Duodenal mucosa (tissue), 2 donors: ENCODE data around the gene NLGN3.

ENCODE experiments used
- H3K27ac ChIP-seq: one replicate; pipeline ENCODE4 v1.7.0; 2013; ENCODE audit warnings: low read depth, low read length
- H3K27me3 ChIP-seq, 2 donors: one replicate each; pipeline ENCODE4 v1.7.0; 2013; ENCODE audit warnings: low read length in 2 of 2, control low read depth in 1 of 2; ENCODE audit not compliant: insufficient read depth in 2 of 2, control insufficient read depth in 1 of 2
- H3K36me3 ChIP-seq, 2 donors: one replicate each; pipeline ENCODE4 v1.7.0; 2013; ENCODE audit warnings: low read length in 2 of 2, control low read depth in 1 of 2; ENCODE audit not compliant: insufficient read depth in 2 of 2, control insufficient read depth in 1 of 2
- H3K4me1 ChIP-seq, 2 donors: one replicate each; pipeline ENCODE4 v1.7.0; 2013; ENCODE audit warnings: low read length in 2 of 2, control low read depth in 1 of 2; ENCODE audit not compliant: insufficient read depth in 2 of 2, control insufficient read depth in 1 of 2
- H3K4me3 ChIP-seq, 2 donors: one replicate each; pipeline ENCODE4 v1.7.0; 2013; ENCODE audit warnings: low read length in 2 of 2, low read depth in 1 of 2
- H3K9ac ChIP-seq, 2 donors: one replicate each; pipeline ENCODE4 v1.7.0; 2013; ENCODE audit warnings: low read length in 2 of 2, low read depth in 1 of 2
- H3K9me3 ChIP-seq, 2 donors: one replicate each; pipeline ENCODE4 v1.7.0; 2013; ENCODE audit warnings: low read length in 2 of 2, control low read depth in 1 of 2; ENCODE audit not compliant: control insufficient read depth in 1 of 2

NLGN3 gene

DNA sequence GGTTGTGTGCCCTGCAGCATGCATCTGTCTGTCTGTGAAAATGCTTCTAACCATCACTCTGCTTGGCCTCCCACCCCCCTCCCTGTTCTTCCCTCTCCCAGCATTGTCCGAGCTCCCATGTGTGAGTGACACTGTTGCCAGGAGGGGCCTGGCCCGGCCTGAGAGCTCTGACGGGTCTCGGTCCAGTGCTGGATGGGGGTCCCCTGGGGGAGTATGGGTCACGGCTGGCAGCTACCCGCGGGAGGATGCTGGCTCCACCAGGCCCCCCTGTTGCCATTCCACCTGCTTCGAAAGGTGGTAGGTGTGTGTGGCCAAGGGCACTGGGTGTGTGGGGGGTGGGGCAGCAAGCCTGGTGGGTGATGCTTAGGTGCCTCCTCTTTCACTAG is 3.6 kb downstream of the NLGN3 start:
- Histone ChIP-seq H3K27me3 (no peaks in the 10 kb centered on the region), H3K36me3 (no peaks in the 10 kb centered on the region), H3K4me1 (peaks cover 5 to 10% of the 10 kb centered on the region in 2 donors), H3K9ac (no peak overlapping the region), H3K4me3 (no peak overlapping the region), H3K9me3 (no peaks in the 10 kb centered on the region), H3K27ac (no peak overlapping the region)

DNA sequence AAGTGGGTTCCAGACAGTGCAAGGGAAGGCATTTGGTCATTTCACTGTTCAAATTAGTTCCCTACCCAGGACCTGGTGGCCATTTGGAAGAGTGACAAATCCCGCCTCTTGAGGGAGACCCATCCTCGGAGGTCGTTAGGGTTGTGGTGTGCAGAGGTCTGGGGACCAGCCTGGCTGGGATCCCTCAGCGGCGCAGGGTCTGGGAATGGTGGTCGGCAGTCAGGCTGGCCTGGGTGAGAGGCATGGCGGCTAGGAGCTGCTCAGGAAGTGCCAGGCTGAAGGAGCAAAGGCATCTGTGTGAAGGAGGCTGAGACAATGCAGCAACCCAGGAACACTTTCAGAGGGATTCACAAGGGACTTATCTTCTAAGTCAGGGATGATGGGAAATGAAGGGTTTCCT is 6.7 kb downstream of the NLGN3 start:
- H3K4me3 ChIP-seq = no peak overlapping the region
- no peaks in the 10 kb centered on the region for H3K9me3 ChIP-seq
- no peaks in the 10 kb centered on the region for H3K36me3 ChIP-seq
- peaks cover 3 to 4% of the 10 kb centered on the region in 2 donors for H3K4me1 ChIP-seq
- H3K27ac ChIP-seq = no peak overlapping the region
- H3K27me3 ChIP-seq = no peaks in the 10 kb centered on the region
- H3K9ac ChIP-seq = no peak overlapping the region

DNA sequence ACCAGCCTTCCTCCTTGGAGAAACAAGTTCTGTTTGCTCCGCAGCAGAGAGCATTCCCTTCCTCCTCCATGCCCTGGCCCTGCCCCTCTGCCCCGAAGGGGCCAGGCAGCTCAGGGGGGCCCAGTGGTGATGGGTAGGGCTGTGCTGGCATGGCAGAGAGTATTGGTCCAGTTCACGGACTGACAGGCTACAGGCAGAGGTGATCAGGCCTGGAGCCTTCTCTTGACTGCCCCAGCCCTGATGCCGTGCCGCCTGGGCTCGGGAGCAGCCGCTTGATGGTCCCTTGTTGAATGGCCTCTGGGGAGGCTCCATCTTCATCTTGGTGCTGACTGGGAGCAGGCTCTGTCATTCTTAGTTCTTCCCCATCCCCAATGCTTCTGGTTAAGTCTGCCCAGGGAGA is 9.6 kb downstream of the NLGN3 start:
- Histone ChIP-seq H3K4me3 (no peak overlapping the region), H3K27ac (no peak overlapping the region)

DNA sequence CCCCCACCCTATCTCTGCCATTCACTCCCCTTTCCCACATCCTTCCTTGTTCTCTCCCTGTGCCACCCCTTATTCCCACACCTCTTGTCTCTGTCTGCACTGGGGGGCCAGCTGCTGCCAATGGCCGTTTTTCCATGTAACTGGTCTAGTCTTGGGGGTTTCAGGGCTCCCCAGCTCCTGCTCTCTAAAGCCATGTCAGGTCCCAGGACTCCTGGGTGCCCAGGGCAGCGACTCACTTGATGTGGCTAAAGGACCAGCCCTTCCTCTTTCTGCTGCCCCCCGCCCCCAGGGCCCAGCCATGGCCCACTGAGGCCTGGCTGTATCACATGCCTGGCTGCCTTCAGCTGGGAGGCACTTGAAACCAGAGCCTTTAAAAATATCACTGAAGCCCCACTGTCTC is 10.0 kb downstream of the NLGN3 start:
- no peaks in the 10 kb centered on the region for H3K9me3 ChIP-seq
- H3K27ac ChIP-seq = no peak overlapping the region
- no peak overlapping the region for H3K4me3 ChIP-seq
- H3K4me1 ChIP-seq = no peaks in the 10 kb centered on the region
- H3K9ac ChIP-seq = no peak overlapping the region
- H3K27me3 ChIP-seq = no peaks in the 10 kb centered on the region
- no peaks in the 10 kb centered on the region for H3K36me3 ChIP-seq

More for the DNA sequence above, 9.6 kb downstream of the NLGN3 start:
- Histone ChIP-seq H3K4me1 (no peaks in the 10 kb centered on the region), H3K27me3 (no peaks in the 10 kb centered on the region), H3K9me3 (no peaks in the 10 kb centered on the region), H3K36me3 (no peaks in the 10 kb centered on the region), H3K9ac (no peak overlapping the region)

DNA sequence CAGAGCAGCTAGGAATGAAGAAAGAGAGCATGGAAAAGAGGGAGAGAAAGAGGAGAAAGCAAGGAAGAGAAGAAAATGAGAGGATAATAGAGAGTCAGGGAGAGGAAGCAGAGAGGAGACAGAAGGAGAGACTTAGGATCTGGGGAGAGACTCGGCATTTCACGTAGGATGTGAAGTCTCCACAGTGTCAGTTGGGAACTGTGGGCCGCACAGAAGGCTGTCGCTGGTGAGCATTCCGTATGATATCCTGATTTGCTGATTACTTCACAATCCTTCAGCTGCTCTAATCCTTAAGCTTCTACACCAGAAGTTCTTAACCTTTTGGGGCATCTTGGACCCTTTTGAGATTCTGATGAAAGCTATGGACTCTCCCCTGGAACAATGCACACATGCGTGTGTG is 14.0 kb downstream of the NLGN3 start:
- H3K4me1 ChIP-seq = no peaks in the 10 kb centered on the region
- H3K36me3 ChIP-seq = peaks cover 0 to 8% of the 10 kb centered on the region in 2 donors
- H3K4me3 ChIP-seq = no peak overlapping the region
- no peak overlapping the region for H3K27ac ChIP-seq
- H3K9ac ChIP-seq = no peak overlapping the region
- H3K27me3 ChIP-seq = no peaks in the 10 kb centered on the region
- no peaks in the 10 kb centered on the region for H3K9me3 ChIP-seq

DNA sequence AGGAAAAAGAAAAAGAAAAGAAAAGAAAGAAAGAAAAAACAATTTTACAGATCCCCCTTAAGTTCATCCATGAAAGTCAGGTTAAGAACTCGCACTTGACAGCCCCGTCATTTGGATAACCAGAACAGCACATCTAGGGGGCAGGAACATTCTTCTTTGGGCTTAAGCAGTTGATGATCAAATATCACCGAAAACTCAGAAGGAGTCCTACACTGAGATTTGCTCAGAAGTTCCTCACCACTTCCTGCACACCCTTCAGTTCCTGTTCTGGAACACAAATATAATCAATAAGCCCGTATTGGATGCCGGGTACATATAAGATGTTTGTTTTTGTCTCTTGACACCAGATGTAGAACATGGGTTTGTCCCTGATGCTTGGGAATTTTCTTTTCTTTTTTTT is 14.7 kb downstream of the NLGN3 start:
- Histone ChIP-seq H3K27ac (no peak overlapping the region), H3K4me1 (no peaks in the 10 kb centered on the region), H3K4me3 (no peak overlapping the region), H3K27me3 (no peaks in the 10 kb centered on the region), H3K36me3 (peaks cover 0 to 11% of the 10 kb centered on the region in 2 donors), H3K9me3 (no peaks in the 10 kb centered on the region), H3K9ac (no peak overlapping the region)

DNA sequence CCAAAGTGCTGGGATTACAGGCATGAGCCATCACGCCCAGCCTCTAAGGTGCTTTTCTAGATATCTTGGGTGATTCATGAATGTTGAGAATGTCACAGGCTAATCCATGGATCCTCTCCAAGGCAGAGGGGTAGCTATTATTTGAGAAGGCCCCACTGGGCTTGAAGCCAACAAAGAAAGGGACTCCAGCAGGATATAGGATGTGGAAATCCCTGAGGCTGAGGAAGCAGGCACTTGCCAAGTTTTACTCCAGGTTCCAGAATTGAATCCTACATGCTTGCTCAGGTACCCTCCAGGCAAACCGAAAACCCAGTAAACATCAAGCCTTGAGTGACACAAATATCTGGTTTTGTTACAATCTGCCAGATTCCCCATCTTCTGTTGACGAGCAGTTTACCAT is 15.8 kb downstream of the NLGN3 start:
- no peaks in the 10 kb centered on the region for H3K27me3 ChIP-seq
- H3K9ac ChIP-seq = no peak overlapping the region
- no peaks in the 10 kb centered on the region for H3K4me1 ChIP-seq
- H3K36me3 ChIP-seq = peaks cover 0 to 11% of the 10 kb centered on the region in 2 donors
- no peak overlapping the region for H3K4me3 ChIP-seq
- H3K27ac ChIP-seq = no peak overlapping the region
- no peaks in the 10 kb centered on the region for H3K9me3 ChIP-seq

DNA sequence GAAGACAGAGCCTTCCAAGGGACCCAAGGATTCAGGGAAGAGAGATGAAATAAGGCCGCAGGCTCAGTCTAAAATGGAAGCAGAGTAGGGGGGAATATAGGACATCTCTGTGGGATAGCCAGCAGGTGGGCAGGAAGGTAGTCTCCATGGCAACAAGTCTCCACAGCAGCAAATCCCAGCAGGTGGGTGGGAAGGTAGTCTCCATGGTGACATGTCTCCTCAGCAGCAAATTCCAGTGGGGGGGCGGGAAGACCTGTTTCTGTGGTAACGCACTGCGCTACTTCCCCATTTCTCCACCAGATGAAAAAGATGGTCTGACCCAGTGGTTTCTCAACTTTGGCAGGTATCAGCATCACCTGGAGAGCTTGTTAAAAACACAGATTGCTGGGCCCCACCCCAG is 18.3 kb downstream of the NLGN3 start:
- H3K9ac ChIP-seq = no peak overlapping the region
- H3K9me3 ChIP-seq = no peaks in the 10 kb centered on the region
- H3K27me3 ChIP-seq = no peaks in the 10 kb centered on the region
- H3K27ac ChIP-seq = no peak overlapping the region
- no peaks in the 10 kb centered on the region for H3K4me1 ChIP-seq
- peaks cover 3 to 11% of the 10 kb centered on the region in 2 donors for H3K36me3 ChIP-seq
- H3K4me3 ChIP-seq = no peak overlapping the region

DNA sequence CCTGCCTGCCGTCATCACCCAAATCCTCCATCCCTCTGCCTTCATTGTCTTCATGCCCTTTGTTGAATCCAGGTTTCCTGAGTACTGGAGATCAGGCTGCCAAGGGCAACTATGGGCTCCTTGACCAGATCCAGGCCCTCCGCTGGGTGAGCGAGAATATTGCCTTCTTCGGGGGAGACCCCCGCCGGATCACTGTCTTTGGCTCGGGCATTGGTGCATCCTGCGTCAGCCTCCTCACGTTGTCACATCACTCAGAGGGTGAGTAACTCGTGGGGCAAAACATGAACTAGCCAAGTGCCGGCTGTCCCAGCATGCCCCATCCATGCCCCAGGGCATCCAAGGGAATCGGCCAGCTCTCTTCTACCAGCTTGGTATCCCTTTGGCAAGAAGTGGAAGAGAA is 19.4 kb downstream of the NLGN3 start:
- H3K9me3 ChIP-seq = no peaks in the 10 kb centered on the region
- H3K4me3 ChIP-seq = no peak overlapping the region
- H3K36me3 ChIP-seq = peaks cover 3 to 11% of the 10 kb centered on the region in 2 donors
- H3K9ac ChIP-seq = no peak overlapping the region
- no peaks in the 10 kb centered on the region for H3K4me1 ChIP-seq
- H3K27ac ChIP-seq = no peak overlapping the region
- H3K27me3 ChIP-seq = no peaks in the 10 kb centered on the region

DNA sequence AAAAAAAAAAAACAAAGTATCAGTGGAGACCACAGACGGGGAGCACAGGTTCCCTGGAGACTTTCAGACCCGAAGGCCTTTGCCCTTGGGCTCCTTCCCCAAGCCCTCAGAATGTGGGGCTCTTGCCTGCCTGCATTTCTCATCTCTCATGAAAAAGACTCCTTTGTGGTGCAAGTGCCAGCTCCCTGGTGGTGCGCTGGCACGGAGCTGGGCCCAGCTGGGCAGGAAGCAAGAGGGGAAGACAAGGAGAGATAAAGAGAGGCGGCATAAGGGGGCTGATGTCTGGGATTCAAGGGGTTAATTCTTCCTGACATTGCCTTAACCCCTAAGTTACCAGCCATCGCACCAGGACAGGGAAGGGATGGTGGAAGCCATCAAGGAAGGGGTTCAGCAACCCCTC is 21.8 kb downstream of the NLGN3 start:
- Histone ChIP-seq H3K9ac (no peak overlapping the region), H3K36me3 (peaks cover 3 to 11% of the 10 kb centered on the region in 2 donors), H3K27me3 (no peaks in the 10 kb centered on the region), H3K4me3 (no peak overlapping the region), H3K27ac (no peak overlapping the region), H3K9me3 (no peaks in the 10 kb centered on the region), H3K4me1 (no peaks in the 10 kb centered on the region)
